Pulmonary artery endothelial cell (primary cell): Measurements from ENCODE around the gene HCRT. TPM values are rescaled to one million over a fixed set of nuclear protein-coding genes. Genes with fewer than 3 reads are reported as not detected.
"Not testable (repeated sequence)": the region's sequence is repeated elsewhere in the genome, so short reads cannot be mapped to it uniquely, and the experiment has no call there.

Experiments used
- DNase-seq: peaks from one replicate; pipeline ENCODE4 v3.0.0-alpha.2; 2011; ENCODE audit warnings: low read depth, low spot score
- total RNA-seq: library from RNA; depleted of rRNA; stranded (reverse); fragments of >200 nt; gene quantifications from 2 replicates; pipeline ENCODE4 v1.2.3, GENCODE V29; 2014

Gene HCRT
- total RNA-seq, 1 donor from 2014 or later = not detected

DNA sequence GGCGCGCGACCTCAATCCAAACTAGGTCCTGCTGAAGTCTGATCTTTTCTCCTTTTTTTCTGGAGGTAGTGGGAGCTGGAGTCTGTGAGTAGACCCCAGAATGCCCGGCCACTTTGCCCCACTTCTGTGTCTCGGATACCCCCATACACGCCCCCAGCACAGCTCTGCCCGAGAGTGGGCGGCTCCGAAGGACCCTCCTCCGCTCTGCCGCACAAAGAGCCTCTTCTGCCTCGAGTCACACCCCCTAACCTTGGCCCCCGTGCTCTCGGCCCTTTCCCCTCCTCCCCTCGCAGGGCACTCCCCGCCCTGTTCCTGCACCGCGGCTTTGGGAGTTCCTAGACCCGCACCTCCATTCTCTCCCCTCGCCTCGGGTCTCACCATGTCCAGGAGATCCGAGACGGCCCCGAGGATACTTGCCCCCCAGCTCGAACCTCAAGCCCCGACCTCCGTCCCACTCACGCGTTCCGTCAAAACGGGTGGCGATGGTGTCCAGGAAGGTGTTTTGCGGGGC is 4.8 kb downstream of the HCRT start:
- DNase-seq = no peak

DNA sequence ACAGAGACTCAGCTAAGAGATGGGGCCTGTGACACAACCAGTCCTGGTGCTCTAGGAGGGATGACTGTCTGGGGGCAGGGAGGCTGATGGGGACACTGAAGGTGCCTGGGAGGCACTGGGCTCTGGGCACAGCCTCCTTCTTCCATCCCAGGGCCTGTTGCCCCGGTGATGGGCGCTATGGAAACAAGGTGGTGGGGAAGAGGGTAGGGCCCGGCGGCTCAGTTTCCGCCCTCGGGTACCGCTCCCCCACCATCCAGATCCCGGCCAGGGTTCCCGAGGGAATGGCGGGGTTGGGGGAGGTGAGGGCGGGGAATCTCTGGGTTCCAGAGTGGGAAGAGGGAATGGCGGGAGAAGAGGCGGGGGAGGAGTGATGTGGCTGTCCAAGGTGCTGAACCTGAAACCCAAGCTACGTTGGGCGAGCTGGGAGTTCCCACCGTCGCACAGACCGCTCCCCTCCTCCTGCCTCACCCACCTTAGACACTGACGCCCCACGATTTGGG is 5.3 kb downstream of the HCRT start:
- DNase-seq = no peak

DNA sequence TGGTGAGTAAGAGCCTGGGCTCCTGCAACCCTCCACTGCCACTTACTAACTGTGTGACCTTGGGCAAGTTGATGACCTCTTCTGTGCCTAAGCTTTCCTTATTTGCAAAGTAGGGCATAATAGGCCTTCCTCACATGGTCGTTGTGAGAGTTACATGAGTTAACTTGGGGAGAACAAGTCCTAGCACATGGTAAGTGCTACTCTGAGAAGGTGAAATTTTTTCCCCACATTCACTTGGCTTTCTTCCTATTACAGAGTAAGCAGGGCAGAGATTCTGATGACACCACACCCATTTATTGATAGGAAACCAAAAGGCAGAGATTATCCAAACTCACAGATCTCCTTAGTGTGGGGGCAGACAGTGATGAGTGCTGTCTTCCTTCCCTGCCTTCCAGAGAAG is 5.9 kb downstream of the HCRT start:
- no peak for DNase-seq

DNA sequence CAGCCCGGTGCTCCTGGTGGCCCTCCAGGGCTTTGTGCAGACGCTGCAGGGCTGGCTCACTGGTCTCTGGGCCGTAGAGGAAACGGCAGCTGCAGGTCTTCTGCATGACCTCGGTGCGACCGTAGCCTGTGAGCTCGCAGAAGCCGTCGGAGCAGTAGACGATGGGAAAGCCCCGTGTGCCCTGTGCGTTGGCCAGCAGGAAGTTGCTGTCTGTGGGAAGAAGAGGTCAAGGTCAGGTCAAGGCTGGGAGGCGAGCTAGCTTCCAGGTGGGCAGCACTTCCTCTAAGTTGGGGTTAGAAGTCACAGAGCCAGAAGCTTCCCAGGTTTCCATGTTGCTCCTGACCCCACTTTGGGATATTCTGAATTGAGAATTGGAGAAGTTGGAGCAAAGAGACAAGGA is 6.4 kb downstream of the HCRT start:
- DNase-seq = no peak

DNA sequence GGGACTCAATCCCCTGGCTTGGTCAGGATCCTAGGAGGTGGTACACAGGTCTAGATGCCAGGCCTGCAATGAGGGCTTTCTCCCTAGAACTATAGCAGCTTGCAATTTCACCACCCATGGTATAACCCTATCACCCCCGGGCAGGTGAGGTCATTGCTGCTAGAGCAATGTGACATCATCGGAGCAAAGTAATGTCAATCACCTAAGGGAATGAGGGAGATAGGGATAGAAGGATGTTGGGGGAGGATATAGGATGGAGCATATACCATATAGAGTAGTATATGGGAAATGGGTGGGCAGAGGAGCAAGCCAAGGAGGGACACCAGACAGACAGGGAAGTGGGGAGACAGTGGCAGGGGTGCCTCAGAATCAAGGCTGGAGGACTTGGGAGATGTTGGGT is 7.6 kb downstream of the HCRT start:
- no peak for DNase-seq

DNA sequence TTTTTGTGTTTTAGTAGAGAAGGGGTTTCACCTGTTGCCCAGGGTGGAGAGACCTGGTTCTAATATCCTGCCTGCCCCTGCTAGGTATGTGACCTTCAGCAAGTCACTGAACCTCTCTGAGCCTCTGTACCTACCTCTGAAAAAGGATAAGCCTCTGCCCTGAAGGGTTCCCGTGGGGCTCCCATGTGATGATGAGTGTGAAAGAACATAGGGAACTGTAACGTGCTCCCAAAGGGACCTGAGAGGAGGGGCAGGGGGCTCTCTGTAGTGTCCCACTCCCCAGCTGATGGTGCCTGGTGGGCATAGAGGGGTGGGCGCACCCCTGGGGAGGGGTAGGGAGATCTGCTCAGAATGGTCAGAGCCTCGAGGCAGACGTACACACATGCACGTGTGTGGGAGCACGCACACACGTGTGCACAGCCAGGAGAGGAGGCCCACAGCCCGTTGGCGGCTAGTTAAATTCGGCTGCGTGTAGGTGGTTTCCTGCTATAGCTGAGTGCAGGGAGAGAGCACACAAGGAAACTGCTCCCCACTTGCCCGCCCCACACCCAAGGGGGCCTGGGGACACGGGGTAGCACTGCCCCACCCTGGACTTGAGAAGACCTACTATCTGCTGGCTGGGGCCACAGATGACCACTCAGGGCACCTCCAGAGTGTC is 11.0 kb downstream of the HCRT start:
- no peak for DNase-seq

DNA sequence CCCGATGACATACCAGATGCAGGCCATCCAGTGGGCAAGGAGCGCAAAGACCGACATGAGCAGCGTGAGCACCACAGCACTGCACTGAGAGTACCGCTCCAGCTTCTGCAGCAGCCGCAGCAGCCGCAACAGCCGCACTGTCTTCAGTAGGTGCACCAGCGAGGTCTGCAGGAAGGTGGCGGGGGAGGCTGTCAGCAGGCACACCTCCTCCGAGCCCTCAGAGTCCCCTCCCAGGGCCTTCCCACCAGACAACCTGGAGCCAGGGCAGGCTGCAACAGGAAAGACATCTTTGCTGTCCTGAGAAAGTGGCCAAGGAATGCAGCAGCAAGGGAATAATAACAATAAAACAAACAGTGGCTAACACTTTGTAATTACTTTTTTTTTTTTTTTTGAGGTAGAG is 13.4 kb downstream of the HCRT start:
- DNase-seq = no peak

DNA sequence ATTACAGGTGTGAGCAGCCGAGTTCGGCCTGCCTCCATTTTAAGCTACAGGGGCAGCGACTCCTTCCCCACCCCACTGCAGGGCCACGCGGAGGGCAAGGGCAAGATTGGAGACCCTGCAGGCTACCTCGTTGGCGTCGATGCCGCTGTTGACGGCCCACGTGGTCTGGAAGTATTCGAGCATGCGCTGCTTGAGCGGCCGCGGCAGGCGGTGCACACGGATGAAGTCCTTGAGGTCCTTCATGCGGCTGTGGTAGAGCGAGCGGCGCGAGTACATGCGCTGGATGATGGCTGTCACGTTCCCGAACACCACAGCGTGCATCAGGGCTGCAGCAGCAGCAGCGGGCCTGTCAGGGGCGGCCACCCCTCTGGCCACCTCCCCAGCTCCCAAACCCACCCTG is 15.9 kb downstream of the HCRT start:
- DNase-seq = no peak

DNA sequence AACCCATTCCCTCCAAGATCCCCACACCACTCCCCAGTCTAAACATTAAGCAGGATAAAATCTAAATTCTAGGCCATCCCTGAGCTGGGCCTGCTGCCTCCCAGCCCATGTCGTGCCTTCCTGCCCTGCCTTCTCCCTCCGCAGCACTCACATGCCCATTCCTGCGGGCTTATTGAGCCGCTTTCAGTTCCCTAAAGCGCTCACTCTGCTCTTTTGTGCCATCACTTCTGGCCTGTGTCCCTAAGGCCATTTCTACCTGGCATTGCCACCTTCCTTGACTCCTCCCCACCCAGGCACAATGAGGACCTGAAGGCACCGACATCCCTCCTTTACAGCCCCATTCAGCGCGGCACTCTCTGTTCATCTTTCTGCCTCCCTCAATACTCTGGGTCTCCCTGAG is 17.4 kb downstream of the HCRT start:
- no peak for DNase-seq

DNA sequence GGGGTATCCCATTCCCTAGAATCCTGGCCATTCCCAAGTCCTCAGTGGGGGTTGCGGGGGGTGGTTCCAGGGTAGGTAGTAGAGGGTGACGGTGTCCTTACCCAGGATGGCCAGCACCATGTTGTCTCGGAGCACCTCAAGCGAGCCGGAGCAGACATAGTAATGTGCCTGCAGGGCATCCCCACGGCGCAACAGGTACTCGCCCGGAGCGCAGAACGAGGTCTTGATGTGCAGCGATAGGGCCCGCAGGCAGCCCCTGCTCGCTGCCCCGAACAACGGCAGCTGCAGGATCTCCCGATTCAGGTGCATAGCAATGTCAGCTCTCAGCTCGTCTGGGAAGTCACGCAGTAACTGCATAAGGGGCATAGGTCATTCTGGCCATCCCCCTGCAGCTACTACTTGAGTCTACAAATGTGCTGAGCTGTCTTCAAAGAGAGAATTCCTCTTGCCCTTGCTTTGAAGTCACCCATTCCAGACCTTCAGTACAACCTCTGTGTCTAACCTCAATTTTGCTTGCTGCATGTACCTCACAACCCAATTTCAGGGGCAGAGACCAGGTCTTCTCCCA is 19.0 kb downstream of the HCRT start:
- DNase-seq = no peak

DNA sequence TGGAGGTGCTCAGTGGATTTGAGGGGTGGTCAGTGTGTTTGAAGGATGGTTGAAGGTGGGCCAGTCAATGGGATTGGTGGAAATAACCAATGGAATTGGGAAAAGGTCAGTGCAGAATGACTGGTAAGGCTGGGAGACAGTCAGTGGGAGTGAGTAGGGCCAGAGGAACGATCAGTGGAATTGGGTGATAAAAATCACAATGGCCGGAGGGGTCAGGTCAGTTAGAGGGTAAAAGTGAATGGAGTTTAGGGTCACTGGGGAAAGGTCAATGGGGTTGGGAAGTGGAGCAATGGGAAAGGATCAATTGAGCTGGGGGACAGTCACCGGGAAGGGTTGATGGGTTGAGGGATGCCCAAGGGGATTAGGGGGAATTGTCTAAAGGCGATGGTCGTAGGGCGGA is 19.5 kb downstream of the HCRT start:
- DNase-seq = no peak

DNA sequence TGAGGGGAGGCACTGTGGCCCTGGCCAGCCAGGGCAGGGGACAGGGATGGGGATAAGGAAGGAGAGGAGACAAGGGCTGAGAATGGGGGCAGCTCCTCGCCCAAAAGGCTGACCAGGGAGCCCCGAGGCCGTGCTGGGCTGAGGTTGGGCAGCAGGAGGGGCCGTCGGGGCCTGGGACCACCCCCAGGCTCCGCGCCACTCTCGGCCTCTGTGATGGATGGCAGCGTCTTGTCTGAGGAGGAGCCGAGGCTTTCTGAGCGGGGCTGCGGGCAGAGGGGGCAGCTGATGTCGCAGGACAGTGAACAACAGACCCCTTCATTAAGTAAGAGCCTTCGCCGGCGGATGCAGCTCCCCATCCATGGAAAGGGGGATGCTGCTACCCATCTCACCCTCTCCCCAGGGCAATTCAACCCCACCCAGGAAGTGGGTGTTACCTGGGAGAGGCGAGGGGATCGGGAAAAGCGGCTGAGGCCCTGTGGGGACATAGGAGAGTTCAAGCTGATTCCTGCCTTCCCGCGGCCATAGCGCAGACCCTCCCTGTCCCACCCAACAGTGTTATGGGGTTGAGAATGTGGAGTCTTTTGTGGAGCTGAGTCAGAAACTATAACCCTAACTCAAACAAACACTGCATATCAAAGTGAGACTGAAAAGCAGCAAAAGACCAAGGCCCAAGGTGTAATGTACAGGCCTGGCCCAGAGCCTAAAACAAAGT is 21.4 kb downstream of the HCRT start:
- DNase-seq = no peak

DNA sequence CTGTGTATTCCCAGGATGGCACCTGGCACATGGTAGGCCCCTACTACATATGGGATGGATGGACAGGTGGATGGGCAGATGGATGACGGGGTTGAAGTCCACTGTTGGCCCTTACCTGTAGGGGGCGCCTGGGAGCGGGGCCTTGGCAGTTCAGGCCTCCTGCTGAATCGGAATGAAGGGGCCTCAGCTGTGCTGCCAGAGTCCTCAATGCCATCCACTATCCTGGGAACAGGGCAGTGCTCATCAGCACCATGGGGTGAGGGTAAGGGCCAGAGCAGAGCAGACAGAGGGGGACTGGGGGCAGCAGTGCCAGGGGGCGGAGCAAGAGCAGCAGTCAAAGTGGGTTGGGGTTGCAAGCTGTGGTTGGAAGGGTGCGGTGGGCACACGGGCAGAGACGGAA is 22.1 kb downstream of the HCRT start:
- DNase-seq = no peak

DNA sequence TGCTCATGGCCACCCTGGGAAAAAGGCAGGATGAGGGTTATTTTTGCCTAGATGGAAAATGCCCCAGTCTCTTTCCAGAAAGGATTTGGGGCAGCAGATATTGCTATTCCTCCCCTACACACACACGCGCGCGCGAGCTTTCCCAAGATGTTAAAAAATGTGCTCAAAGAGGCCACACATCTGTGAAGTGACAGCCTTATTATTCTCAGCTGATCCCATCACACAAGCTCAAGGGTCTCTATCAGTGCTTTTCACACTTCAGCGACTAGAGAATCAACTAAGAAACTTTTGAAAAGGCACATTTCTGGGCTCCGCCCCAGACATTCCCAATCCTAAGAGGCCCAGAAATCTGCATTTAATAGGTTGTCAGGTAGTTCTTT is 24.7 kb downstream of the HCRT start:
- DNase-seq = no peak

DNA sequence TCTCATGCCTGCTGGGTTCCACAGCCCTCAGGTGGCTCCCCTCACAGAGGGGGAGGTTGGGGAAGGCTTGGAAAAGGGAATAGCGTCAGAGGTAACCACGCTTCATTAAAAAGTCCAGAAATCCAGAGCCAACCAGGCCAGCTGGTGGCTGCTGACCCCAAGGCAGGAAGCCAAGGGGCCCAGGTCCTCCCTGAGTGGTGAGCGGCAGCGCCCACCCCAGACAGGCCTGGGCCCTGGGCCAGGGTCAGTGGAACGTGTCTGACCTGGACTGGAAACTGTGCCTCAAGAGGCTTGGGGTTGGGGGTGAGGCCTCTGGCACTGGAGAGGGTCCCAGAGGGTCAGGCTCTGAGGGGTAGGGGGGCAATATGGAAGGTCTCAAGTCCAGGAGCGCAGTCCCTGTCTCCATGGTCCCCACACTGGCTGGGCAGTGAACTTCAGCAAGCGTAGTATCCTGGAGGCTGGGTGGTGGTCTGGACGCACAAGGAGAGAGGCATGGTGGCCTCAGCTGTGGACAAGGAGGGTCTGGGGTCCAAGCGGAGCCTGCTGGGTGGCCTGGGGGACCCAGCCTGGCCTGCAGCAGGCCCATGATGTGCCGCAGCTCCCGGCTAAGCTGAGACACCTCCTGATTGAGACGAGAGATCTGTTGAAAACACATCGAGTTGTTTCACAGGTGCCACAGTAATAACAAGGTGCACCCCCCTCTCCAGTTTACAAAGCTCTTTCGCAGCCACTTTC is 25.3 kb downstream of the HCRT start:
- DNase-seq = no peak

DNA sequence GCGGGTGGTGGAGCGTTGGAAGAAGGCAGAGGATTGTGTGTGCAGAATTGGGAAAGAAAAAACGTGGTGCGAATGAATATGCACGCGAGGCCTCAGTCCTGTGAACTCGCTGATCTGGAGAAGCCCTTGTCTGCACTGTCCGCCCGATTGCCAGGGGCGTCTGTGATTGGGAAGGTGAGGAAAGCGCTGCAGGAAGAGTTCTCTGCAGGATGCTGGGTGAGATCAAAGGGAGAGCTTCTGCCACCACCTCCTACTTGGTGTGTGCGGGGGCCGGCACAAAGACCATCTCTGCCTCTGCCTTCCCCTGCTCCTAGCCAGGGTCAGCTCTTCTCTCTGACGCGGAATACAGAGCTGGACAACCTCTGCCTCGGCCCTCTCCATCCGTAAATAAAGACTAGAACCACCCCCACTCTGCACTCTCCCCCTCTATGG is 29.6 kb downstream of the HCRT start:
- no peak for DNase-seq

DNA sequence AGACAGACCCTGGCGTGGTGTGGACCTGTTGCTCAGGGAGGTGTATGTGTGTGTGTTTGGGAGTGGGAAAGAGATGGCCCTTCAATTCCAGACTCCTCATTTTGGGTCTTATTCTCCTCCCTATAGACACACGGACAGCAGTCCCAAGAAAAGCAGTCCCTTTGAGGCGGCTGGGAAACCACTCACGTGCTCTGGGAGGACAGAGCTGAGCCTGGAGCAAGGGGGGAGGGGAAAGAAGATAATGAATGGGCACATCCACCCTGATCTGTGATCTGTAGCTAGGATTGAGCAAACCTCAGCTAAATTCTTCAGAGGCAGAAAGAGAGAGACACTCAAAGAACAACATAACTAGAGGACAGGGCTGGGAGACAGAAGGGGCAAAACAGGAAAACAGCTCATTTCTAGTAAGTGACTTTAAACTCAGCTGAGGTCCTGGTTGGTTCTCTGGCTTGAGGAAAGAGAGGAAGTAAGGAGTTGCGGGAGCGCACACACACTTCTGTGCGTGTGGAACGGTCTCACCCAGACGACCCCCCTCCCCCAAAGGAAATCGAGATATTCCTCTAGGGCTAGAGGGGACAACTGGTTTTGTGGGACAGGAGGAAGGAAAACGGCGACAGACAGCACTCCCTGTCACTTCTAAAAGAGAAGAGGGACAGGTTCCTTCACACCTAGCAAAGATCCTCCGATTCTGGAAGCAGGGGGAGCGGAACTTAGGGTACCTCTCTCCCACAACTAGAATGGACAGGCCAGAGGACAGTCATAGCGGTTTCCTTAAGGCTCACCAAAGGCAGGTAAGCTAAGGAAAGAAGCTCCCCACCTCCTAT is 31.1 kb downstream of the HCRT start:
- DNase-seq = peak; percentile 37

DNA sequence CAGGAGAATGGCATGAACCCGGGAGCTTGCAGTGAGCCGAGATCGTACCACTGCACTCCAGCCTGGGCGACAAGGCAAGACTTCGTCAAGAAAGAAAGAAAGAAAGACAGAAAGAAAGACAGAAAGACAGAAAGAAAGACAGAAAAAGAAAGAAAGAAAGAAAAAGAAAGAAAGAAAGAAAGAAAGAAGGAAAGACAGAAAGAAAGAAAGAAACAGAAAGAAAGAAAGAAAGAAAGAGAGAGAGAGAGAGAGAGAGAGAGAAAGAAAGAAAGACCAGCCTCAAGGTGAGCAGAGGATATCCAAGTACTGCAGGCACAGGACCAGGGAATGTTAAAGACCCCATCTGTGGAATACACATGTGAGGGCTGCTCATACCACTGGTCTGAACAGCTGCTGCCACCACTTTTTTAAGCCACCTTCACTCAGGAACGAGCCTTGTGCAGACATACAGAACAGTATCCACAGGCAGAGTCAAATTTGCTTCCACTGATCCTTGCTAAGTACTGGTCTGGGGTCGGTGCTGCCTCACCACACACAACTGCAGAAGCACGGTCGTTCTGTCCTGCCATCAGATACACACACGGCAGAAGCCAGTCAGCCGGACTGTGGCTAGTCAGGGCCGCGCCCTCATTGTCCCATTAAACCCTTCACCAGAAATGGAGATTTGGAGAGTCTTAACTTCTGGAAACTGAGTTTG is 38.2 kb downstream of the HCRT start:
- DNase-seq = no peak

DNA sequence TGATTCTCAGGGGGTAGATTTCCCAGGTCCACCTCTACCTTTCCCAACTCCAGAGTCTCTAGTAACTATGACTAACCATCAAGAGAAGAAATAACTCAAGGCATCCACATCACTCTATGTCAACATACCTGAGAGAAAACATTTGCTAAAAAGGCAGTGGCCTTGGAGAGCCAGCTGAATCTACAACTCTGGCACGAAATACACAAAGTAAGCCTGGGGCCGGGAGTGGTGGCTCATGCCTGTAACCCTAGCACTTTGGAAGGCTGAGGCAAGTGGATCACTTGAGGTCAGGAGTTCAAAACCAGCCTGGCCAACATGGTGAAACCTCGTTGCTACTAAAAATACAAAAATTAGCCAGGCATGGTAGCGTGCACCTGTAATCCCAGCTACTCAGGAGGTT is 42.1 kb downstream of the HCRT start:
- DNase-seq = not testable (repeated sequence)

DNA sequence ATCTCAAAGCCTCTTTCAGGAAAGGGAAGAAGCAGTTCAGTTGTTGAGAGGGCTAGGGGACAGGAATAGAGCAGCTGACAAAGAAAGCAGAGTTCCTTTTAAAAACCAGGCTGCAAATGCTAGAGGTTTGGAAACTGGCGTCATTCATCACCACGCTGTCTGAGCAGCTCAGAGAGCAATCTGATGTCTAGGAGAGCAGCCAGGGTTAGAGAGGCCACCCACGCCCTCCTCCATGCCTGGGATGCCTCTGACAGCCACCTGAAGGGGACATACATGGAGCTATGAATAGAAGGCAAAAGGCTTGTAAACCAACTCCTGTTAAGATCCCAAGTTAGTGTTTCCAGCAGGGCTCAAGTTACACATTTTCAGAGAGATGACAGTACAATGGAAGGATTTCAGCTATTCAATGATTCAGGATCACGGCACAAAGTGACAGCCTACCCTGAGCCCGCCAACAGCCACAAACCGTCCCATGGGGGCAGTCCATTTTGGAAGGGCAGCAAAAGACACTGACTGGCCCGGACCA is 42.8 kb downstream of the HCRT start:
- no peak for DNase-seq
